Measurements from ENCODE around the gene OR9A4. TPM values are rescaled to one million over a fixed set of nuclear protein-coding genes. Genes with fewer than 3 reads are reported as not detected.

Gene OR9A4
- total RNA-seq, 2 experiments from 2014 or later: 0.06 TPM; not detected in 1

GRCh38 chr7:141920281-141920680 is 4.1 kb downstream of the OR9A4 start:
- intact Hi-C loops (cut with micrococcal nuclease; ENCODE audit: unreplicated experiment): no loop called here
- Histone ChIP-seq H3K4me1 (ENCODE audit: insufficient read depth, low read length, poor library complexity, severe bottlenecking) (no peaks in the 10 kb centered on the region), H3K27ac (ENCODE audit: low read depth, low read length, poor library complexity, severe bottlenecking) (no peak overlapping the region), H3K9me3 (ENCODE audit: low read length) (no peaks in the 10 kb centered on the region), H4K20me1 (ENCODE audit: insufficient read depth, low read length) (no peaks in the 10 kb centered on the region), H3K9me2 (ENCODE audit: insufficient read depth, low read length) (no peaks in the 10 kb centered on the region), H3K4me3 (ENCODE audit: low read depth, low read length, poor library complexity, severe bottlenecking) (no peak overlapping the region), H3K36me3 (ENCODE audit: insufficient read depth, low read length) (no peaks in the 10 kb centered on the region), H3K79me2 (ENCODE audit: insufficient read depth, low read depth, low read length) (no peaks in the 10 kb centered on the region), H3K4me2 (ENCODE audit: low read length) (no peak overlapping the region), H2AFZ (ENCODE audit: low read length) (no peak overlapping the region)
- ChIA-PET CTCF (ENCODE audit: unreplicated experiment) (no interaction called here), POLR2A (no interaction called here)
- no peak for DNase-seq (ENCODE audit: low spot score)
- TF ChIP-seq, protein P1, sequence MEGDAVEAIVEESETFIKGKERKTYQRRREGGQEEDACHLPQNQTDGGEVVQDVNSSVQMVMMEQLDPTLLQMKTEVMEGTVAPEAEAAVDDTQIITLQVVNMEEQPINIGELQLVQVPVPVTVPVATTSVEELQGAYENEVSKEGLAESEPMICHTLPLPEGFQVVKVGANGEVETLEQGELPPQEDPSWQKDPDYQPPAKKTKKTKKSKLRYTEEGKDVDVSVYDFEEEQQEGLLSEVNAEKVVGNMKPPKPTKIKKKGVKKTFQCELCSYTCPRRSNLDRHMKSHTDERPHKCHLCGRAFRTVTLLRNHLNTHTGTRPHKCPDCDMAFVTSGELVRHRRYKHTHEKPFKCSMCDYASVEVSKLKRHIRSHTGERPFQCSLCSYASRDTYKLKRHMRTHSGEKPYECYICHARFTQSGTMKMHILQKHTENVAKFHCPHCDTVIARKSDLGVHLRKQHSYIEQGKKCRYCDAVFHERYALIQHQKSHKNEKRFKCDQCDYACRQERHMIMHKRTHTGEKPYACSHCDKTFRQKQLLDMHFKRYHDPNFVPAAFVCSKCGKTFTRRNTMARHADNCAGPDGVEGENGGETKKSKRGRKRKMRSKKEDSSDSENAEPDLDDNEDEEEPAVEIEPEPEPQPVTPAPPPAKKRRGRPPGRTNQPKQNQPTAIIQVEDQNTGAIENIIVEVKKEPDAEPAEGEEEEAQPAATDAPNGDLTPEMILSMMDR (conservative IDR thresholded peaks at IDR 0.05; ENCODE audit: low read length): no peak
- no peak for TF ChIP-seq EZH2phosphoT487 (IDR thresholded peaks at IDR 0.05; ENCODE audit: borderline replicate concordance, low read depth, low read length)
- no TSS peak for BruUV-seq (replicated peaks)

DNA sequence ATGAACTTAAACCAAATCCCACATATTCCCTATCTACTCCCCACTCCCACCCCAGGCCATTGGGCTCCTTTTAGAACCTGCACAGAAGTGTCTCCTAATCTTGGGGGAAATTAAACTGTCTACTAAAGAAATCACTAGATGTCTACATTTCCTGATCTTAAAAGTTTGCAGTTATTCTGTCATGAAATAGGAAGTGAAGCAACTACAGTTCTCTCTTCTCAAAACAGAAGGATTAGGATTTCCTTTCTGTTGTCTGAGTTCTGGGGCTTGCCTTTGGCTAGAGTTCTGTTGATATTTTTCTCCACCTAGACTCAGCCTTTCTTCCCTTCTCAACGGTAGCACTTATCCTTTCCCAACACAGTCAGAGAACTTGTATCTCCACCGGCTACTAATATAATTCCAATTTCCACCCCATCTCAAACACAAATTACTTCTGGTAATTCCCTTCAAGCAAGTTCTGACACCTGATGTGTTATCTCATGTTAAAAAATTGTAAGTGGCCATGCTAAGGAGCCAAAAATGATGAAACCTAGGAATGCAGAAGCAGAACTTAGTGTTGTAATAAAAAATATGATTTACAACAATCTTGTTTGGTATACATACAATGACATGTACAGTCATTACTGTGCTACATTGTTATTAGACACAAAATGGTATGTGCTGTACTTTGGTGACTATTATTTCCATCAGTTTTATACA is 12.1 kb downstream of the OR9A4 start:
- ChIA-PET POLR2A (no interaction called here), CTCF (ENCODE audit: unreplicated experiment) (no interaction called here)
- Histone ChIP-seq H3K4me2 (ENCODE audit: low read length) (no peak overlapping the region), H3K36me3 (ENCODE audit: insufficient read depth, low read length) (no peaks in the 10 kb centered on the region), H3K4me3 (ENCODE audit: low read depth, low read length, poor library complexity, severe bottlenecking) (no peak overlapping the region), H4K20me1 (ENCODE audit: insufficient read depth, low read length) (no peaks in the 10 kb centered on the region), H3K27ac (ENCODE audit: low read depth, low read length, poor library complexity, severe bottlenecking) (no peak overlapping the region), H3K9me3 (ENCODE audit: low read length) (no peaks in the 10 kb centered on the region), H3K79me2 (ENCODE audit: insufficient read depth, low read depth, low read length) (no peaks in the 10 kb centered on the region), H3K4me1 (ENCODE audit: insufficient read depth, low read length, poor library complexity, severe bottlenecking) (no peaks in the 10 kb centered on the region), H3K9me2 (ENCODE audit: insufficient read depth, low read length) (no peaks in the 10 kb centered on the region), H2AFZ (ENCODE audit: low read length) (no peak overlapping the region)
- BruUV-seq (replicated peaks): no TSS peak
- TF ChIP-seq, protein P1 (conservative IDR thresholded peaks at IDR 0.05; ENCODE audit: low read length): no peak
- TF ChIP-seq EZH2phosphoT487 (IDR thresholded peaks at IDR 0.05; ENCODE audit: borderline replicate concordance, low read depth, low read length): no peak
- intact Hi-C loops (cut with micrococcal nuclease; ENCODE audit: unreplicated experiment): no loop called here
- no peak for DNase-seq (ENCODE audit: low spot score)

DNA sequence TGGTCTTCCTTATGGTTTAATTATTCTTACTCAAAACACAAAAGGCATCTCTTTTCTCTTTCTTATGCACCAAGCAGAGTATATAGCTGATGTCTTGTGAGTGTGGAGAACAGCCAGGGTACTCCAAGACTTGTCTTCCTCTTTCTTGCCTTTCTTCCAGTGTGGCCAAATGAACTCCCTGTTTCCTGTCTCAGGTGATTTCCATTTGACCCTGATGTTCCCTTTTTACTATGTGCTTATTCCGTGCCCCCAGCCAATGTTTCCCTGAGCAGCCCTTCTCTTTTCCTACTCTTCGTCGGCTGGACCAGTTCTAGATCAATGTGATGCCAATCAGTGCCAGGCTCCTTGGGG is 12.6 kb downstream of the OR9A4 start:
- no peaks in the 10 kb centered on the region for H3K9me3 ChIP-seq (ENCODE audit: low read length)
- DNase-seq (ENCODE audit: low spot score): no peak
- POLR2A ChIA-PET: no interaction called here

More for the DNA sequence above, 12.6 kb downstream of the OR9A4 start:
- TF ChIP-seq, protein P1 (conservative IDR thresholded peaks at IDR 0.05; ENCODE audit: low read length): no peak
- Histone ChIP-seq H3K4me3 (ENCODE audit: low read depth, low read length, poor library complexity, severe bottlenecking) (no peak overlapping the region), H3K27ac (ENCODE audit: low read depth, low read length, poor library complexity, severe bottlenecking) (no peak overlapping the region), H3K79me2 (ENCODE audit: insufficient read depth, low read depth, low read length) (no peaks in the 10 kb centered on the region), H2AFZ (ENCODE audit: low read length) (no peak overlapping the region), H4K20me1 (ENCODE audit: insufficient read depth, low read length) (no peaks in the 10 kb centered on the region), H3K9me2 (ENCODE audit: insufficient read depth, low read length) (no peaks in the 10 kb centered on the region), H3K4me2 (ENCODE audit: low read length) (no peak overlapping the region), H3K36me3 (ENCODE audit: insufficient read depth, low read length) (no peaks in the 10 kb centered on the region), H3K4me1 (ENCODE audit: insufficient read depth, low read length, poor library complexity, severe bottlenecking) (no peaks in the 10 kb centered on the region)
- intact Hi-C loops (cut with micrococcal nuclease; ENCODE audit: unreplicated experiment): no loop called here
- no TSS peak for BruUV-seq (replicated peaks)
- CTCF ChIA-PET (ENCODE audit: unreplicated experiment): no interaction called here

Measured in OCI-LY7 (cell line).